Esophagus muscularis mucosa (tissue), 3 donors: ENCODE measurements around the gene LMBRD2.

Source experiments
- CTCF ChIP-seq, 3 experiments: fragments of 200-600 bp in 2 of 3; fragments of 450-650 bp in 1 of 3; sonication (generic) in 2 of 3; IDR thresholded peaks; one replicate each; pipeline ENCODE4 v1.5.1; 2017 to 2019; ENCODE audit warnings: antibody characterized with exemption in 3 of 3, mild to moderate bottlenecking in 2 of 3, moderate library complexity in 1 of 3
- POLR2A ChIP-seq: fragments of 450-650 bp; IDR thresholded peaks from one replicate; pipeline ENCODE4 v1.6.1; 2017; ENCODE audit warnings: antibody characterized with exemption, moderate library complexity, mild to moderate bottlenecking, low read depth
- POLR2AphosphoS5 ChIP-seq, 2 donors: sonication (generic); formaldehyde crosslinking; IDR thresholded peaks; one replicate each; pipeline ENCODE4 v1.6.1; 2017; ENCODE audit warnings: antibody characterized with exemption in 2 of 2

GRCh38 chr5:36172599-36172998 lies 20.9 kb upstream of the LMBRD2 start:
- TF ChIP-seq POLR2AphosphoS5 (IDR thresholded peaks at IDR 0.05): no peak
- no peak for TF ChIP-seq CTCF (IDR thresholded peaks at IDR 0.05)
- no peak for TF ChIP-seq POLR2A
